OCI-LY7 (cell line): ENCODE data around the gene FKBP11.
A peak's percentile ranks its signal among the peaks of the same experiment; 100 is the strongest.

ENCODE experiments used
- EZH2phosphoT487 ChIP-seq: fragments of 200-600 bp; sonication (generic); IDR thresholded peaks from 2 replicates; pipeline ENCODE4 v1.6.1; 2018; ENCODE audit warnings: low read depth, borderline replicate concordance, mild to moderate bottlenecking, mixed run types, antibody characterized with exemption, low read length, moderate library complexity, mixed read lengths
- TF ChIP-seq, protein P1 (sequence below): fragments of 200-600 bp; sonication (generic); conservative IDR thresholded peaks from 2 replicates; pipeline ENCODE4 v1.5.1; 2014; ENCODE audit warnings: mild to moderate bottlenecking, antibody characterized with exemption, low read length, moderate library complexity, mixed read lengths

DNA sequence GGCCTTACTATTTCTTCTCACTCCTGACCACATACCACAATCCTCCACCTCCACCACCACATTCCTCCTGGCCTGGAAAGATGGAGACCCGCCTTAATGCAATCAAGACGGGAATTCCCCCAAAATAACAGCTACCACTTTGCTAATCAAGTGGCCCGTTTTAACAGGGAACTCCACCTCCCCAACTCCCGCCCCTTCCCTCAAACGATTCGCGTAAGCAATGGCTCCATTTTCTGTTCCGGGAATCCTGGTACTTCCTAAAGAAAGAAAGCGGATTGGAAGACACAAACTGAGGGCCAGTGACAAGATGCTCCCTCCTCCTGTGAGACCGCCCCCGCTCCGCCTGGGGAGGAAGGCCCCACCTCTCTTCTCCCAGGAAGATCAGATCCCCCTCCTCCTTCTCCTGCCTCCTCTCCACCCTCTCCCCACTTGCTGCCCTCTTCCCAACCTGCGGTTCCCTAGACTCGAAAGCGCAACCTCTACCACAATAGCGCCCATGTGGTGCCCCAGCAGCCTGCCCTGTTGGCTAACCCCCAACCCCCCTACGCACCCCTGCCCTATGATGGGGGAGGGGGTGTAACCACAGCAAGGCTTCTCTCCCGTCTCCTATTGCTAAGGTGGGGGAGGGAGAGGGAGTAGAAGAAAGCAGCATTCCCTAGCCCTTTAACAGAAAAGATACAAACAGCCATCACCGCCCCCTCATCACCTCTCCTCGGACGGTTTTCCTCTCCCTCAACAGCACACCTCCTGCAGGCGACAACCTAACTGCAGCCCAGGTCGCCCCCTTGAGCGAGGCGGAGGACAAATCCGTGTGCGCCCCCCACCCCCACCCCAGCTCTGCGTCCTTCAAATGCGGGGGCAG lies 31.2 kb upstream of the FKBP11 start:
- TF ChIP-seq EZH2phosphoT487, result no peak
- TF ChIP-seq, protein P1, sequence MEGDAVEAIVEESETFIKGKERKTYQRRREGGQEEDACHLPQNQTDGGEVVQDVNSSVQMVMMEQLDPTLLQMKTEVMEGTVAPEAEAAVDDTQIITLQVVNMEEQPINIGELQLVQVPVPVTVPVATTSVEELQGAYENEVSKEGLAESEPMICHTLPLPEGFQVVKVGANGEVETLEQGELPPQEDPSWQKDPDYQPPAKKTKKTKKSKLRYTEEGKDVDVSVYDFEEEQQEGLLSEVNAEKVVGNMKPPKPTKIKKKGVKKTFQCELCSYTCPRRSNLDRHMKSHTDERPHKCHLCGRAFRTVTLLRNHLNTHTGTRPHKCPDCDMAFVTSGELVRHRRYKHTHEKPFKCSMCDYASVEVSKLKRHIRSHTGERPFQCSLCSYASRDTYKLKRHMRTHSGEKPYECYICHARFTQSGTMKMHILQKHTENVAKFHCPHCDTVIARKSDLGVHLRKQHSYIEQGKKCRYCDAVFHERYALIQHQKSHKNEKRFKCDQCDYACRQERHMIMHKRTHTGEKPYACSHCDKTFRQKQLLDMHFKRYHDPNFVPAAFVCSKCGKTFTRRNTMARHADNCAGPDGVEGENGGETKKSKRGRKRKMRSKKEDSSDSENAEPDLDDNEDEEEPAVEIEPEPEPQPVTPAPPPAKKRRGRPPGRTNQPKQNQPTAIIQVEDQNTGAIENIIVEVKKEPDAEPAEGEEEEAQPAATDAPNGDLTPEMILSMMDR, result peak; percentile 59
